SK-N-SH treated with all-trans-retinoic acid at 6 μM for 48 hours (cell line): ENCODE measurements around the gene MAN2B1.

Experiments
- ATAC-seq: fragments of 200-7000 bp; cut with Tn5 transposase; 3 replicates; pipeline ENCODE4 v1.9.1; 2020; ENCODE audit warnings: mild to moderate bottlenecking, moderate library complexity
- ARNTL ChIP-seq: fragments of 450-650 bp; formaldehyde crosslinking; IDR thresholded peaks from 2 replicates; pipeline ENCODE4 v1.5.0; 2020; ENCODE audit warnings: low read depth, mild to moderate bottlenecking, moderate library complexity, borderline replicate concordance
- BACH2 ChIP-seq: fragments of 250-450 bp; sonication (Bioruptor Pico); IDR thresholded peaks from 2 replicates; pipeline ENCODE4 v1.9.0; 2021; ENCODE audit warnings: mild to moderate bottlenecking, borderline replicate concordance
- CSDC2 ChIP-seq: fragments of 250-450 bp; sonication (Bioruptor Pico); IDR thresholded peaks from 2 replicates; pipeline ENCODE4 v1.5.0; 2020; ENCODE audit warnings: mild to moderate bottlenecking, moderate library complexity
- CSRNP3 ChIP-seq: fragments of 250-450 bp; sonication (Bioruptor Pico); IDR thresholded peaks from 2 replicates; pipeline ENCODE4 v1.5.1; 2021; ENCODE audit warnings: mild to moderate bottlenecking, moderate library complexity
- ESRRG ChIP-seq: fragments of 250-450 bp; sonication (Bioruptor Pico); IDR thresholded peaks from 2 replicates; pipeline ENCODE4 v1.6.1; 2021; ENCODE audit warnings: mild to moderate bottlenecking
- GLIS3 ChIP-seq: fragments of 250-450 bp; sonication (Bioruptor Pico); IDR thresholded peaks from 2 replicates; pipeline ENCODE4 v1.5.0; 2020; ENCODE audit warnings: mild to moderate bottlenecking, moderate library complexity
- ISL1 ChIP-seq: fragments of 250-450 bp; sonication (Bioruptor Pico); IDR thresholded peaks from 2 replicates; pipeline ENCODE4 v2.1.2; 2022; ENCODE audit warnings: mild to moderate bottlenecking, moderate library complexity
- OSR1 ChIP-seq: fragments of 250-450 bp; sonication (Bioruptor Pico); IDR thresholded peaks from 2 replicates; pipeline ENCODE4 v1.8.0; 2022; ENCODE audit warnings: moderate library complexity, mild to moderate bottlenecking, inconsistent platforms
- PATZ1 ChIP-seq: fragments of 250-450 bp; sonication (Bioruptor Pico); IDR thresholded peaks from 2 replicates; pipeline ENCODE4 v1.8.0; 2020; ENCODE audit warnings: mild to moderate bottlenecking, moderate library complexity, borderline replicate concordance
- POU6F1 ChIP-seq: fragments of 250-450 bp; sonication (Bioruptor Pico); IDR thresholded peaks from 2 replicates; pipeline ENCODE4 v1.8.0; 2021; ENCODE audit warnings: low read depth, mild to moderate bottlenecking, moderate library complexity, borderline replicate concordance
- PPARA ChIP-seq: fragments of 250-450 bp; sonication (Bioruptor Pico); IDR thresholded peaks from 2 replicates; pipeline ENCODE4 v1.5.0; 2020; ENCODE audit warnings: mild to moderate bottlenecking, borderline replicate concordance
- RARB ChIP-seq: fragments of 250-450 bp; sonication (Bioruptor Pico); IDR thresholded peaks from 2 replicates; pipeline ENCODE4 v1.8.0; 2021; ENCODE audit warnings: mild to moderate bottlenecking, moderate library complexity
- SNAI2 ChIP-seq: fragments of 250-450 bp; sonication (Bioruptor Pico); IDR thresholded peaks from 2 replicates; pipeline ENCODE4 v1.5.0; 2020; ENCODE audit warnings: mild to moderate bottlenecking, moderate library complexity
- TCF4 ChIP-seq: fragments of 250-450 bp; sonication (Bioruptor Pico); IDR thresholded peaks from 2 replicates; pipeline ENCODE4 v1.8.0; 2021; ENCODE audit warnings: mild to moderate bottlenecking, moderate library complexity, borderline replicate concordance
- TOX ChIP-seq: fragments of 250-450 bp; sonication (Bioruptor Pico); IDR thresholded peaks from 2 replicates; pipeline ENCODE4 v1.8.0; 2021; ENCODE audit warnings: mild to moderate bottlenecking, moderate library complexity, borderline replicate concordance
- ZC3H10 ChIP-seq: fragments of 250-450 bp; sonication (Bioruptor Pico); IDR thresholded peaks from 2 replicates; pipeline ENCODE4 v1.5.1; 2021; ENCODE audit warnings: mild to moderate bottlenecking, moderate library complexity
- ZFP3 ChIP-seq: fragments of 250-450 bp; sonication (Bioruptor Pico); IDR thresholded peaks from 2 replicates; pipeline ENCODE4 v1.5.0; 2020; ENCODE audit warnings: mild to moderate bottlenecking, moderate library complexity
- ZFP30 ChIP-seq: fragments of 450-650 bp; formaldehyde crosslinking; IDR thresholded peaks from 2 replicates; pipeline ENCODE4 v1.5.0; 2022; ENCODE audit warnings: mild to moderate bottlenecking, moderate library complexity
- ZNF565 ChIP-seq: fragments of 450-650 bp; formaldehyde crosslinking; conservative IDR thresholded peaks from 2 replicates; pipeline ENCODE4 v1.5.0; 2020; ENCODE audit warnings: low read depth, mild to moderate bottlenecking, moderate library complexity
- ZNF70 ChIP-seq: fragments of 450-650 bp; formaldehyde crosslinking; IDR thresholded peaks from 2 replicates; pipeline ENCODE4 v1.5.0; 2020; ENCODE audit warnings: mild to moderate bottlenecking, moderate library complexity
- ZNF8 ChIP-seq: fragments of 450-650 bp; formaldehyde crosslinking; IDR thresholded peaks from 2 replicates; pipeline ENCODE4 v1.5.0; 2020; ENCODE audit warnings: mild to moderate bottlenecking, moderate library complexity
- TF ChIP-seq, protein P1 (sequence below): fragments of 250-450 bp; sonication (Bioruptor Pico); IDR thresholded peaks from 2 replicates; pipeline ENCODE4 v1.5.1; 2020; ENCODE audit warnings: low read depth, mild to moderate bottlenecking, moderate library complexity
- TF ChIP-seq, protein P2 (sequence below): fragments of 250-450 bp; sonication (Bioruptor Pico); IDR thresholded peaks from 2 replicates; pipeline ENCODE4 v1.5.0; 2020; ENCODE audit warnings: mild to moderate bottlenecking, moderate library complexity

MAN2B1 gene

DNA sequence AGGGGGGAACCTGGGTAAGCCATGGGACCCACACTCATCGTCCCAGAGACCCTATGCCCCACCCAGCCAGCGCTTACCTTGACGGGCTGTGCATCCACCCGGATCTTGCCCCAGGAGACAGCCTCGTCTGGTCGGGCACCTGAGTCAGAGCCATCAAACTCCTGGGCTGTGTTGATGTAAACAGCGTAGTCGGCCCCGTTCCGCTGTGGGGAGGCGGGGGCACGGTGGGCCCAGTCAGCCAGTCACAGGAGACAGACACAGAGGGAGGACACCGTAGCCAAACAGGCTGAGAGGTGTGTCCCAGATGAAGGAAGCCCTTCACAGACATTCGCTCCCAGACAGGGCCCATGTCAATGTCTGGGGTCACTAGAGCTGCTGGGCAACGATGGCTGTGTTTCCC, 9.4 kb upstream of the MAN2B1 start:
- TF ChIP-seq TCF4 = no peak
- TF ChIP-seq OSR1 (CRISPR knock-in tag) = no peak
- TF ChIP-seq ZFP3 (CRISPR knock-in tag) = no peak
- no peak for TF ChIP-seq CSRNP3 (CRISPR knock-in tag)
- TF ChIP-seq SNAI2 (CRISPR knock-in tag) = no peak
- no peak for TF ChIP-seq ARNTL (CRISPR knock-in tag)
- no peak for TF ChIP-seq PPARA (CRISPR knock-in tag)
- no peak for TF ChIP-seq PATZ1 (CRISPR knock-in tag)
- no peak for TF ChIP-seq BACH2
- TF ChIP-seq ZNF565 (CRISPR knock-in tag) = no peak
- no peak for TF ChIP-seq ISL1 (CRISPR knock-in tag)
- TF ChIP-seq RARB (CRISPR knock-in tag) = no peak
- TF ChIP-seq ZFP30 (CRISPR knock-in tag) = no peak
- TF ChIP-seq ZC3H10 (CRISPR knock-in tag) = no peak
- TF ChIP-seq, protein P1, sequence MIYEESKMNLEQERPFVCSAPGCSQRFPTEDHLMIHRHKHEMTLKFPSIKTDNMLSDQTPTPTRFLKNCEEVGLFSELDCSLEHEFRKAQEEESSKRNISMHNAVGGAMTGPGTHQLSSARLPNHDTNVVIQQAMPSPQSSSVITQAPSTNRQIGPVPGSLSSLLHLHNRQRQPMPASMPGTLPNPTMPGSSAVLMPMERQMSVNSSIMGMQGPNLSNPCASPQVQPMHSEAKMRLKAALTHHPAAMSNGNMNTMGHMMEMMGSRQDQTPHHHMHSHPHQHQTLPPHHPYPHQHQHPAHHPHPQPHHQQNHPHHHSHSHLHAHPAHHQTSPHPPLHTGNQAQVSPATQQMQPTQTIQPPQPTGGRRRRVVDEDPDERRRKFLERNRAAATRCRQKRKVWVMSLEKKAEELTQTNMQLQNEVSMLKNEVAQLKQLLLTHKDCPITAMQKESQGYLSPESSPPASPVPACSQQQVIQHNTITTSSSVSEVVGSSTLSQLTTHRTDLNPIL (CRISPR knock-in tag) = no peak
- TF ChIP-seq ESRRG (CRISPR knock-in tag) = no peak
- no peak for TF ChIP-seq TOX
- no peak for TF ChIP-seq ZNF8 (CRISPR knock-in tag)
- TF ChIP-seq ZNF70 (CRISPR knock-in tag) = no peak
- ATAC-seq = no peak

- no peak for ATAC-seq
- TF ChIP-seq ESRRG (CRISPR knock-in tag) = no peak
- TF ChIP-seq ARNTL (CRISPR knock-in tag) = no peak
- TF ChIP-seq SNAI2 (CRISPR knock-in tag) = no peak
- TF ChIP-seq GLIS3 = no peak
- no peak for TF ChIP-seq CSRNP3 (CRISPR knock-in tag)
Measured at GRCh38 chr19:12675399-12675798, 8.9 kb upstream of the MAN2B1 start.

- ATAC-seq = no peak
- TF ChIP-seq ZNF565 (CRISPR knock-in tag) (no peak), ISL1 (CRISPR knock-in tag) (no peak), OSR1 (CRISPR knock-in tag) (no peak), CSDC2 (no peak), GLIS3 (no peak), ZNF8 (CRISPR knock-in tag) (no peak), RARB (CRISPR knock-in tag) (no peak), ZNF70 (CRISPR knock-in tag) (no peak), CSRNP3 (CRISPR knock-in tag) (no peak), POU6F1 (CRISPR knock-in tag) (no peak), ESRRG (CRISPR knock-in tag) (no peak), TOX (no peak), TCF4 (no peak)
- TF ChIP-seq, protein P1 (CRISPR knock-in tag) = no peak
- TF ChIP-seq, protein P2, sequence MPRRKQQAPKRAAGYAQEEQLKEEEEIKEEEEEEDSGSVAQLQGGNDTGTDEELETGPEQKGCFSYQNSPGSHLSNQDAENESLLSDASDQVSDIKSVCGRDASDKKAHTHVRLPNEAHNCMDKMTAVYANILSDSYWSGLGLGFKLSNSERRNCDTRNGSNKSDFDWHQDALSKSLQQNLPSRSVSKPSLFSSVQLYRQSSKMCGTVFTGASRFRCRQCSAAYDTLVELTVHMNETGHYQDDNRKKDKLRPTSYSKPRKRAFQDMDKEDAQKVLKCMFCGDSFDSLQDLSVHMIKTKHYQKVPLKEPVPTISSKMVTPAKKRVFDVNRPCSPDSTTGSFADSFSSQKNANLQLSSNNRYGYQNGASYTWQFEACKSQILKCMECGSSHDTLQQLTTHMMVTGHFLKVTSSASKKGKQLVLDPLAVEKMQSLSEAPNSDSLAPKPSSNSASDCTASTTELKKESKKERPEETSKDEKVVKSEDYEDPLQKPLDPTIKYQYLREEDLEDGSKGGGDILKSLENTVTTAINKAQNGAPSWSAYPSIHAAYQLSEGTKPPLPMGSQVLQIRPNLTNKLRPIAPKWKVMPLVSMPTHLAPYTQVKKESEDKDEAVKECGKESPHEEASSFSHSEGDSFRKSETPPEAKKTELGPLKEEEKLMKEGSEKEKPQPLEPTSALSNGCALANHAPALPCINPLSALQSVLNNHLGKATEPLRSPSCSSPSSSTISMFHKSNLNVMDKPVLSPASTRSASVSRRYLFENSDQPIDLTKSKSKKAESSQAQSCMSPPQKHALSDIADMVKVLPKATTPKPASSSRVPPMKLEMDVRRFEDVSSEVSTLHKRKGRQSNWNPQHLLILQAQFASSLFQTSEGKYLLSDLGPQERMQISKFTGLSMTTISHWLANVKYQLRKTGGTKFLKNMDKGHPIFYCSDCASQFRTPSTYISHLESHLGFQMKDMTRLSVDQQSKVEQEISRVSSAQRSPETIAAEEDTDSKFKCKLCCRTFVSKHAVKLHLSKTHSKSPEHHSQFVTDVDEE (CRISPR knock-in tag) = no peak
Measured at GRCh38 chr19:12672744-12673143, 6.2 kb upstream of the MAN2B1 start.
